Activated naive CD4-positive, alpha-beta T cell treated with anti-CD3 and anti-CD28 coated beads for 36 hours (primary cell): Measurements from ENCODE around the gene ABCB9. TPM values are rescaled to one million over a fixed set of nuclear protein-coding genes. Genes with fewer than 3 reads are reported as not detected.
A peak's percentile ranks its signal among the peaks of the same experiment; 100 is the strongest.
"Not testable (repeated sequence)": the region's sequence is repeated elsewhere in the genome, so short reads cannot be mapped to it uniquely, and the experiment has no call there.

Experiments
- CTCF ChIA-PET: fragments of 350-600 bp; sonication (Branson Sonifier 250); formaldehyde crosslinking; loops from one replicate; lab custom pipeline; 2021; ENCODE audit warnings: antibody characterized with exemption; lab: Charles Lee
- DNase-seq: peaks from one replicate; pipeline ENCODE4 v3.0.0-alpha.2; 2020
- H3K27ac Mint-ChIP-seq: one replicate; pipeline ENCODE4 v1.8.0; 2021; ENCODE audit warnings: mild to moderate bottlenecking, mixed read lengths
- H3K27me3 Mint-ChIP-seq: one replicate; pipeline ENCODE4 v1.8.0; 2021; ENCODE audit warnings: low read depth, mixed read lengths
- H3K36me3 Mint-ChIP-seq: one replicate; pipeline ENCODE4 v1.8.0; 2021; ENCODE audit warnings: low read depth, mixed read lengths
- H3K4me1 Mint-ChIP-seq: one replicate; pipeline ENCODE4 v1.8.0; 2021; ENCODE audit warnings: low read depth, mixed read lengths
- H3K4me3 Mint-ChIP-seq: one replicate; pipeline ENCODE4 v1.8.0; 2021; ENCODE audit warnings: mild to moderate bottlenecking, moderate library complexity, mixed read lengths
- H3K9me3 Mint-ChIP-seq: one replicate; pipeline ENCODE4 v1.8.0; 2021; ENCODE audit warnings: mixed read lengths
- intact Hi-C: fragments of 100-400 bp; cut with micrococcal nuclease; formaldehyde crosslinking; loops from one replicate; pipeline ENCODE4 v1.15.1; 2023
- total RNA-seq, 2 experiments: library from RNA; stranded (reverse); gene quantifications; one replicate each; pipeline ENCODE4 v1.2.3, GENCODE V29; 2021

The ABCB9 gene
- total RNA-seq, 2 experiments from 2014 or later, result 5.1 to 5.9 TPM

GRCh38 chr12:122893208-122894153 is 72.8 kb downstream of the ABCB9 start:
- intact Hi-C loops, result no loop called here
- Mint-ChIP-seq H3K4me1 (peaks cover 85% of the 10 kb centered on the region), H3K36me3 (peaks cover 13% of the 10 kb centered on the region), H3K27me3 (peaks cover 9% of the 10 kb centered on the region), H3K4me3 (no peak overlapping the region), H3K27ac (no peak overlapping the region), H3K9me3 (no peaks in the 10 kb centered on the region)
- DNase-seq, result no peak
- CTCF ChIA-PET, result interaction anchor here (1.2 kb wide), 1 partner anchor 11 kb away, joined by 4 read pairs; no protein-coding TSS in a partner anchor

GRCh38 chr12:122892724-122893123 is 73.5 kb downstream of the ABCB9 start:
- intact Hi-C loops, H3K27ac Mint-ChIP-seq, H3K9me3 Mint-ChIP-seq, DNase-seq, H3K4me3 Mint-ChIP-seq, H3K27me3 Mint-ChIP-seq: not testable (repeated sequence)
- peaks cover 13% of the 10 kb centered on the region for H3K36me3 Mint-ChIP-seq
- CTCF ChIA-PET, result interaction anchor here (1.7 kb wide), 1 partner anchor 13 kb away, joined by 10 read pairs; no protein-coding TSS in a partner anchor
- H3K4me1 Mint-ChIP-seq, result peaks cover 86% of the 10 kb centered on the region

DNA sequence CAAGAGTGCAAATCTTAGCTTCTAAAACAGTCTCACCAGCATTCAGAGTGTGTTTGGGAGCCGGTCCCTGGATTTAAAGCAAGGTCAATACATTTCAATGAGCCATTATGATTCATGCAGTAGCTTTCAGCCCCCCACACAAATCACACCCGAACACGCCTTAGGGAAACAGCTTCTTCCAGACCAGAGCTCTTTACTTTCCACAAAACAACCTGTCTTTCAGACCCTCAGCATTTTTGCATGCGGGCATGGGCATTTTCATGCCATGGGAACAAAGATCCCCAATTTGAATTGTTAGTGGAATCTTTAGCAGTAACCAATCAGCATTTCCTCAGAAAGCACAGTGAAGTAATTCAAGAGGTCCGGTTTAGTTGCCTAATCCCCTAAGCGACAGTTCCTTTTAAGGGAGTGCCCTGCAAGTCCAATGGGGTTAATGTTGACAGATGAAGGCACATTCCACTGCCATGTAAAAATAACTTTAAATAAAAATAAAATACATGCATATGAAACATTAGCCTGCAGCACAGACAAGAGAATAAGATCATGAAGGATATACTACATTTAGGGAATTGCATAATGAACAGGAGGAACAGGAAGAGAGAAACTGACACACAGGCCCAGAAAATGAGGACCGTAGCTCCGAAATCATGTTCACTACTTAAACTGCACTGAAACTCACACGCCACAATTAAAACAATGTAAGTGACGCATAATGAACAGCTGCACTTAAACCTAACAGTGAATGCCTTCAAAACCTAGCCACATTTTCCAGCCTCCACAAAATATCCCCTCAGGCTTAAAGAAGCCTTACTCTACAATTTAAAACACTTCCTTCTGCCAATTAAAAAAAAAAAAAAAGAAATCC is 74.4 kb downstream of the ABCB9 start:
- intact Hi-C loops, result no loop called here
- Mint-ChIP-seq H3K27ac (no peak overlapping the region), H3K9me3 (no peaks in the 10 kb centered on the region), H3K27me3 (peaks cover 10% of the 10 kb centered on the region), H3K4me3 (no peak overlapping the region), H3K4me1 (peaks cover 87% of the 10 kb centered on the region), H3K36me3 (peaks cover 13% of the 10 kb centered on the region)
- CTCF ChIA-PET, result interaction anchor here (0.9 to 1.7 kb wide), 3 partner anchors 8 to 12 kb away, joined by 3 to 10 read pairs (median 6); no protein-coding TSS in a partner anchor
- no peak for DNase-seq

DNA sequence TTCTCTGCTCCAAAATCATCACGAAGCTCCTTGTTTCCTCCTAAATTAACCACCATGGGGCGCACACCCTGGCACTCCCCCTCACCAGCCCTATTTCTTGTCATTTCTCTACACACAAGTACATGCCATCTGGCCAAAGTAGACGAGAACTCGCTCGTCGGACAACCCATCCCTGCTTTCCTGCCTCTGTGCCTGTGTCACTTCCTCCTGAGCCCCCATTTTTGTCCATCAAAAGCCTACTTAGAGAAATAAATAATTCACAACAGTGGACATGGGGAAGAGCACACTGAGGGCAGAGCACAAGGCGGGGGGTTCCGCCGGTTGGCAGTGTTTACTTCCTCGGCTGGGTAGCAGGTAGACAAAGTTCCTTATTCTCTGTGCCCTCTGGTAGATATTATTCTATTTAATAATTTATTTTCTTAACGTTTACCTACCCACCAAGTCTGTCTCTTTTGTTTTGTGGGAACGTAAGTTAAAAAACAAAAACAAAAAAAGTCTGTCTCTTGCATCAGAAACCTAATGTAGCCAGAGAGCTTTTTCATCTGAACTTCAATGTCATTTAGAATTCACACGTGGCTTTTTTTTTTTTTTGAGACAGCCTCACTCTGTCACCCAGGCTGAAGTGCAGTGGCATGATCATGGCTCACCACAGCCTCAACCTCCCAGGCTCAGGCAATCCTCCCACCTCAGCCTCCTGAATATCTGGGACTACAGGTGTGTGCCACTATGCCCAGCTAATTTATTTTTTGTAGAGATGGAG is 76.3 kb downstream of the ABCB9 start:
- Mint-ChIP-seq H3K27me3 (peaks cover 3% of the 10 kb centered on the region), H3K9me3 (no peaks in the 10 kb centered on the region), H3K4me1 (peaks cover 81% of the 10 kb centered on the region), H3K4me3 (peak overlapping the region; percentile 47), H3K27ac (peak overlapping the region; percentile 67), H3K36me3 (peaks cover 5% of the 10 kb centered on the region)
- no peak for DNase-seq
- intact Hi-C loops, result loop anchor here (2.0 to 5.0 kb wide), 3 partner anchors 187 to 825 kb away; partner anchors contain the start of gene RILPL2
- CTCF ChIA-PET, result interaction anchor here (0.6 to 1.1 kb wide), 4 partner anchors 13 to 245 kb away, joined by 3 to 5 read pairs (median 4); no protein-coding TSS in a partner anchor

DNA sequence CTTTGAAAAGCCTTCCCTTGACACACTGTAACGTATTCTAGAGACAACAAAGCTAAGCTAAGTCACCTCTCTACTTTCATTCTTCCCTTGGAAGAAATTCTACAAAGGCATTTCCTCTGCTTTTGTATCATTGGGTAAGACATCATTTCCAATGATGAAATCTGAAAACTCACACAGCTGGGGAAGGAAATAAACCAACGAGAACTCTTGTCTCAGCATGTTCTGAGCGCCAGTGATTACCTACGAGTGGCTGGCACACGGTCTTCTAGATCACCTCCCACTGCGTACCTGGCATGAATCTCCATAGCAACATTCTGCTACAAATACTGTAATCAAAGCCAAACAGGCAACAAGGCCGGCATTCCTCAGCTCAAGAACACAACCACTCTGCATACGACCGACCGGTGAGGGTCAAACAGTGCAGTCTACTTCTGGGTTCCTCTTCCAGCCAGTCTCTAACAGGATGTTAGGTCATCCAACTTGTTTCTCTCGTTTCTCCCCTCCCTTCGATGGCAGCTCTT is 78.0 kb downstream of the ABCB9 start:
- intact Hi-C loops, result loop anchor here (1.0 to 5.0 kb wide), 4 partner anchors 10 to 827 kb away; partner anchors contain the start of gene RILPL2
- peak overlapping the region; percentile 91 for H3K27ac Mint-ChIP-seq

DNA sequence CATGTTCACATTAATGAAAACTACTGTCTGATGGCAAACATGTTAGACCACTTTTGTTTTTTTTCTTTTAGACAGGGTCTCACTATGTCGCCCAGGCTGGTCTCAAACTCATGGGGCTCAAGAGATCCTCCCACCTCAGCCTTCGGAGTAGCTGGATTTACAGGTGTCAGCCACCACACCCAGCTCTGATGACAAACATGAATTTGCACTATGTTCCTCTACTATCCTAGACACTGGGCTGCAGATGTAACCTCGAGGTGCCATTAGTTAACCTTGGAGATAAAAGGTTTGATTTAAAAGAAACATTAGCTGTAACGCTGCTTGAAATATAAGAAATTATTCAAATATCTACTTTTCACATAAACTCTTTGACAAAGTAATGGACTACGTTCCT is 78.4 kb downstream of the ABCB9 start:
- DNase-seq, result no peak
- H3K4me3 Mint-ChIP-seq, result peak overlapping the region; percentile 77
- H3K4me1 Mint-ChIP-seq, result peaks cover 82% of the 10 kb centered on the region
- H3K27me3 Mint-ChIP-seq, result peaks cover 7% of the 10 kb centered on the region
- peaks cover 6% of the 10 kb centered on the region for H3K36me3 Mint-ChIP-seq
- intact Hi-C loops, result loop anchor here (1.0 to 5.0 kb wide), 6 partner anchors 10 to 827 kb away; partner anchors contain the start of gene RILPL2
- H3K27ac Mint-ChIP-seq, result peak overlapping the region; percentile 91
- peaks cover 5% of the 10 kb centered on the region for H3K9me3 Mint-ChIP-seq
- CTCF ChIA-PET, result interaction anchor here (0.7 to 1.7 kb wide), 5 partner anchors 10 to 1411 kb away, joined by 3 to 7 read pairs (median 4); no protein-coding TSS in a partner anchor

More for the DNA sequence above, 78.0 kb downstream of the ABCB9 start:
- peak; percentile 72 for DNase-seq
- CTCF ChIA-PET, result interaction anchor here (0.7 to 1.7 kb wide), 8 partner anchors 10 to 1411 kb away, joined by 3 to 7 read pairs (median 4); no protein-coding TSS in a partner anchor
- Mint-ChIP-seq H3K4me3 (peak overlapping the region; percentile 77), H3K9me3 (peaks cover 5% of the 10 kb centered on the region), H3K4me1 (peaks cover 78% of the 10 kb centered on the region), H3K27me3 (peaks cover 3% of the 10 kb centered on the region), H3K36me3 (peaks cover 5% of the 10 kb centered on the region)

- H3K9me3 Mint-ChIP-seq, result peaks cover 5% of the 10 kb centered on the region
- H3K4me1 Mint-ChIP-seq, result peaks cover 81% of the 10 kb centered on the region
- peak; percentile 85 for DNase-seq
- CTCF ChIA-PET, result interaction anchor here (0.7 to 1.7 kb wide), 3 partner anchors 15 to 1410 kb away, joined by 3 to 7 read pairs (median 4); no protein-coding TSS in a partner anchor
- H3K36me3 Mint-ChIP-seq, result peaks cover 6% of the 10 kb centered on the region
- intact Hi-C loops, result loop anchor here (1.0 to 5.0 kb wide), 3 partner anchors 11 to 550 kb away; partner anchors contain the start of gene RILPL2
- peaks cover 9% of the 10 kb centered on the region for H3K27me3 Mint-ChIP-seq
- peak overlapping the region; percentile 44 for H3K4me3 Mint-ChIP-seq
- peak overlapping the region; percentile 91 for H3K27ac Mint-ChIP-seq
These were observed 79.1 kb downstream of the ABCB9 start for GRCh38 chr12:122886851-122887818.

DNA sequence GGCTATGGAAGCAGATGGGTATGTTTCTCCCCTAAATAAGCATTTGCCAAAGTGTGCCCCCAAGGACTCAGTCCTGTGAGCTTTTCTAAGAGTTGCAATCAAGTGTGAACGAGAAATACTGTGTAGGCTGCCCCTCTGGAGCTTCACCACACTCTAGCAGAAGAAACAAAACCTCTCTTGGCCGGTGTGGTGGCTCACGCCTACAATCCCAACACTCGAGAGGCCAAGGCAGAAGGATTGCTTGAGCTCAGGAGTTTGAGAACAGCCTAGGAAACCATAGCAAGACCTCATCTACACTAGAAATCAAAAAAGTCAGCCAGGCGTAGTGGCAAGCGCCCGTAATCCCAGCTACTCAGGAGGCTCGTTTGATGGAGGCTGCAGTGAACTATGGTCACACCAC is 80.1 kb downstream of the ABCB9 start:
- H3K27ac Mint-ChIP-seq, result no peak overlapping the region
- no peak for DNase-seq
- peaks cover 13% of the 10 kb centered on the region for H3K27me3 Mint-ChIP-seq
- CTCF ChIA-PET, result interaction anchor here (0.6 to 0.8 kb wide), 2 partner anchors 92 to 1551 kb away, joined by 3 to 4 read pairs; no protein-coding TSS in a partner anchor
- peaks cover 78% of the 10 kb centered on the region for H3K4me1 Mint-ChIP-seq
- H3K36me3 Mint-ChIP-seq, result peaks cover 6% of the 10 kb centered on the region
- intact Hi-C loops, result loop anchor here (2.0 to 5.0 kb wide), 2 partner anchors 61 to 551 kb away; partner anchors contain the start of gene RILPL2
- H3K4me3 Mint-ChIP-seq, result no peak overlapping the region
- peaks cover 5% of the 10 kb centered on the region for H3K9me3 Mint-ChIP-seq

- Mint-ChIP-seq H3K36me3 (peaks cover 10% of the 10 kb centered on the region), H3K27ac (no peak overlapping the region), H3K4me1 (peaks cover 81% of the 10 kb centered on the region), H3K27me3 (peaks cover 26% of the 10 kb centered on the region), H3K4me3 (no peak overlapping the region), H3K9me3 (peaks cover 5% of the 10 kb centered on the region)
- intact Hi-C loops, result loop anchor here (5.0 kb wide), 1 partner anchor 552 kb away; the partner anchor contains the start of gene RILPL2
- CTCF ChIA-PET, result no interaction called here
- no peak for DNase-seq
These were observed 81.4 kb downstream of the ABCB9 start for GRCh38 chr12:122884860-122885259.
